Measurements from ENCODE around the gene FBXW12.

FBXW12 gene

GRCh38 chr3:48352546-48352945 lies 19.5 kb upstream of the FBXW12 start:
- Histone ChIP-seq H3K4me1 (ENCODE audit: control insufficient read depth, insufficient read depth, low read length) (no peaks in the 10 kb centered on the region), H3K36me3 (ENCODE audit: control insufficient read depth, insufficient read depth, low read length) (no peaks in the 10 kb centered on the region), H3K27me3 (ENCODE audit: control insufficient read depth, insufficient read depth, low read length) (no peaks in the 10 kb centered on the region), H3K4me3 (ENCODE audit: low read length) (no peak overlapping the region), H3K9ac (ENCODE audit: low read length) (no peak overlapping the region), H3K27ac (ENCODE audit: low read depth, low read length) (no peak overlapping the region)

- Histone ChIP-seq H3K27me3 (ENCODE audit: control insufficient read depth, insufficient read depth, low read length) (no peaks in the 10 kb centered on the region), H3K4me1 (ENCODE audit: control insufficient read depth, insufficient read depth, low read length) (no peaks in the 10 kb centered on the region), H3K36me3 (ENCODE audit: control insufficient read depth, insufficient read depth, low read length) (no peaks in the 10 kb centered on the region), H3K27ac (ENCODE audit: low read depth, low read length) (no peak overlapping the region), H3K9ac (ENCODE audit: low read length) (no peak overlapping the region), H3K4me3 (ENCODE audit: low read length) (no peak overlapping the region)
Measured at GRCh38 chr3:48353987-48354386, 18.0 kb upstream of the FBXW12 start.

- Histone ChIP-seq H3K4me1 (ENCODE audit: control insufficient read depth, insufficient read depth, low read length) (no peaks in the 10 kb centered on the region), H3K36me3 (ENCODE audit: control insufficient read depth, insufficient read depth, low read length) (no peaks in the 10 kb centered on the region), H3K4me3 (ENCODE audit: low read length) (no peak overlapping the region), H3K27ac (ENCODE audit: low read depth, low read length) (no peak overlapping the region), H3K9ac (ENCODE audit: low read length) (no peak overlapping the region), H3K27me3 (ENCODE audit: control insufficient read depth, insufficient read depth, low read length) (no peaks in the 10 kb centered on the region)
Measured at GRCh38 chr3:48356419-48356818, 15.6 kb upstream of the FBXW12 start.

GRCh38 chr3:48361928-48362327 lies 10.1 kb upstream of the FBXW12 start:
- no peaks in the 10 kb centered on the region for H3K36me3 ChIP-seq (ENCODE audit: control insufficient read depth, insufficient read depth, low read length)
- H3K4me1 ChIP-seq (ENCODE audit: control insufficient read depth, insufficient read depth, low read length): no peaks in the 10 kb centered on the region
- no peaks in the 10 kb centered on the region for H3K27me3 ChIP-seq (ENCODE audit: control insufficient read depth, insufficient read depth, low read length)
- no peak overlapping the region for H3K9ac ChIP-seq (ENCODE audit: low read length)
- H3K4me3 ChIP-seq (ENCODE audit: low read length): no peak overlapping the region
- no peak overlapping the region for H3K27ac ChIP-seq (ENCODE audit: low read depth, low read length)

GRCh38 chr3:48364840-48365239 lies 7.2 kb upstream of the FBXW12 start:
- H3K36me3 ChIP-seq (ENCODE audit: control insufficient read depth, insufficient read depth, low read length): no peaks in the 10 kb centered on the region

GRCh38 chr3:48367201-48367600 lies 4.8 kb upstream of the FBXW12 start:
- Histone ChIP-seq H3K27ac (ENCODE audit: low read depth, low read length) (no peak overlapping the region), H3K27me3 (ENCODE audit: control insufficient read depth, insufficient read depth, low read length) (no peaks in the 10 kb centered on the region), H3K4me3 (ENCODE audit: low read length) (no peak overlapping the region), H3K9ac (ENCODE audit: low read length) (no peak overlapping the region), H3K36me3 (ENCODE audit: control insufficient read depth, insufficient read depth, low read length) (no peaks in the 10 kb centered on the region), H3K4me1 (ENCODE audit: control insufficient read depth, insufficient read depth, low read length) (no peaks in the 10 kb centered on the region)

More at GRCh38 chr3:48364840-48365239, 7.2 kb upstream of the FBXW12 start:
- Histone ChIP-seq H3K27me3 (ENCODE audit: control insufficient read depth, insufficient read depth, low read length) (no peaks in the 10 kb centered on the region), H3K9ac (ENCODE audit: low read length) (no peak overlapping the region), H3K4me1 (ENCODE audit: control insufficient read depth, insufficient read depth, low read length) (no peaks in the 10 kb centered on the region), H3K27ac (ENCODE audit: low read depth, low read length) (no peak overlapping the region), H3K4me3 (ENCODE audit: low read length) (no peak overlapping the region)

- no peak overlapping the region for H3K27ac ChIP-seq (ENCODE audit: low read depth, low read length)
Measured at GRCh38 chr3:48369693-48370332, 2.2 kb upstream of the FBXW12 start.

GRCh38 chr3:48370333-48370713 lies 1.7 kb upstream of the FBXW12 start:
- H3K27ac ChIP-seq (ENCODE audit: low read depth, low read length): no peak overlapping the region
- no peak overlapping the region for H3K9ac ChIP-seq (ENCODE audit: low read length)
- no peaks in the 10 kb centered on the region for H3K4me1 ChIP-seq (ENCODE audit: control insufficient read depth, insufficient read depth, low read length)
- no peak overlapping the region for H3K4me3 ChIP-seq (ENCODE audit: low read length)
- H3K36me3 ChIP-seq (ENCODE audit: control insufficient read depth, insufficient read depth, low read length): no peaks in the 10 kb centered on the region
- no peaks in the 10 kb centered on the region for H3K27me3 ChIP-seq (ENCODE audit: control insufficient read depth, insufficient read depth, low read length)

More at GRCh38 chr3:48369693-48370332, 2.2 kb upstream of the FBXW12 start:
- Histone ChIP-seq H3K36me3 (ENCODE audit: control insufficient read depth, insufficient read depth, low read length) (no peaks in the 10 kb centered on the region), H3K4me3 (ENCODE audit: low read length) (no peak overlapping the region), H3K9ac (ENCODE audit: low read length) (no peak overlapping the region), H3K27me3 (ENCODE audit: control insufficient read depth, insufficient read depth, low read length) (no peaks in the 10 kb centered on the region), H3K4me1 (ENCODE audit: control insufficient read depth, insufficient read depth, low read length) (no peaks in the 10 kb centered on the region)

- Histone ChIP-seq H3K4me1 (ENCODE audit: control insufficient read depth, insufficient read depth, low read length) (no peaks in the 10 kb centered on the region), H3K4me3 (ENCODE audit: low read length) (no peak overlapping the region), H3K36me3 (ENCODE audit: control insufficient read depth, insufficient read depth, low read length) (no peaks in the 10 kb centered on the region), H3K27me3 (ENCODE audit: control insufficient read depth, insufficient read depth, low read length) (no peaks in the 10 kb centered on the region), H3K27ac (ENCODE audit: low read depth, low read length) (no peak overlapping the region), H3K9ac (ENCODE audit: low read length) (no peak overlapping the region)
Measured at GRCh38 chr3:48372377-48372770, 355 bp downstream of the FBXW12 start.

GRCh38 chr3:48372862-48373435 lies 930 bp downstream of the FBXW12 start:
- Histone ChIP-seq H3K4me3 (ENCODE audit: low read length) (no peak overlapping the region), H3K36me3 (ENCODE audit: control insufficient read depth, insufficient read depth, low read length) (no peaks in the 10 kb centered on the region), H3K9ac (ENCODE audit: low read length) (no peak overlapping the region), H3K27me3 (ENCODE audit: control insufficient read depth, insufficient read depth, low read length) (no peaks in the 10 kb centered on the region), H3K4me1 (ENCODE audit: control insufficient read depth, insufficient read depth, low read length) (no peaks in the 10 kb centered on the region), H3K27ac (ENCODE audit: low read depth, low read length) (no peak overlapping the region)

GRCh38 chr3:48387634-48388033 lies 15.6 kb downstream of the FBXW12 start:
- H3K27me3 ChIP-seq (ENCODE audit: control insufficient read depth, insufficient read depth, low read length): no peaks in the 10 kb centered on the region
- no peak overlapping the region for H3K9ac ChIP-seq (ENCODE audit: low read length)
- H3K4me3 ChIP-seq (ENCODE audit: low read length): no peak overlapping the region
- no peaks in the 10 kb centered on the region for H3K4me1 ChIP-seq (ENCODE audit: control insufficient read depth, insufficient read depth, low read length)
- H3K27ac ChIP-seq (ENCODE audit: low read depth, low read length): no peak overlapping the region
- H3K36me3 ChIP-seq (ENCODE audit: control insufficient read depth, insufficient read depth, low read length): no peaks in the 10 kb centered on the region

GRCh38 chr3:48388966-48389365 lies 16.9 kb downstream of the FBXW12 start:
- no peak overlapping the region for H3K9ac ChIP-seq (ENCODE audit: low read length)
- no peaks in the 10 kb centered on the region for H3K27me3 ChIP-seq (ENCODE audit: control insufficient read depth, insufficient read depth, low read length)
- no peak overlapping the region for H3K27ac ChIP-seq (ENCODE audit: low read depth, low read length)
- no peaks in the 10 kb centered on the region for H3K4me1 ChIP-seq (ENCODE audit: control insufficient read depth, insufficient read depth, low read length)
- H3K4me3 ChIP-seq (ENCODE audit: low read length): no peak overlapping the region
- no peaks in the 10 kb centered on the region for H3K36me3 ChIP-seq (ENCODE audit: control insufficient read depth, insufficient read depth, low read length)

GRCh38 chr3:48394391-48394790 lies 22.4 kb downstream of the FBXW12 start:
- H3K27ac ChIP-seq (ENCODE audit: low read depth, low read length): no peak overlapping the region
- H3K4me1 ChIP-seq (ENCODE audit: control insufficient read depth, insufficient read depth, low read length): no peaks in the 10 kb centered on the region
- no peak overlapping the region for H3K4me3 ChIP-seq (ENCODE audit: low read length)
- H3K36me3 ChIP-seq (ENCODE audit: control insufficient read depth, insufficient read depth, low read length): no peaks in the 10 kb centered on the region
- H3K9ac ChIP-seq (ENCODE audit: low read length): no peak overlapping the region
- H3K27me3 ChIP-seq (ENCODE audit: control insufficient read depth, insufficient read depth, low read length): no peaks in the 10 kb centered on the region
